Breast epithelium (tissue), 4 donors: ENCODE data around the gene SF3A1. TPM values are rescaled to one million over a fixed set of nuclear protein-coding genes. Genes with fewer than 3 reads are reported as not detected.
"Not testable (repeated sequence)": the region's sequence is repeated elsewhere in the genome, so short reads cannot be mapped to it uniquely, and the experiment has no call there.

Source experiments
- DNase-seq, 2 donors: peaks; one replicate each; pipeline ENCODE4 v3.0.0-alpha.2; 2019; ENCODE audit warnings: low spot score in 2 of 2
- H3K27ac ChIP-seq, 2 donors: fragments of 200-600 bp; sonication (generic) in 1 of 2; one replicate each; pipeline ENCODE4 v1.5.1; 2016 to 2019; ENCODE audit warnings: mild to moderate bottlenecking in 1 of 2
- H3K27me3 ChIP-seq, 2 donors: fragments of 200-600 bp; sonication (generic) in 1 of 2; one replicate each; pipeline versions ENCODE4 v1.5.1 to v1.6.0; 2017 to 2019; ENCODE audit warnings: control low read depth in 1 of 2, mild to moderate bottlenecking in 1 of 2
- H3K36me3 ChIP-seq: fragments of 200-600 bp; one replicate; pipeline ENCODE4 v1.5.1; 2019
- H3K4me1 ChIP-seq, 2 donors: fragments of 200-600 bp; sonication (generic); one replicate each; pipeline ENCODE4 v1.5.1; 2016 to 2019; ENCODE audit warnings: control low read depth in 1 of 2
- H3K4me3 ChIP-seq, 3 donors: fragments of 200-600 bp; sonication (generic); 1 replicate in 2 of 3; 2 replicates in 1 of 3; pipeline ENCODE4 v1.5.1; 2016 to 2019; ENCODE audit warnings: mild to moderate bottlenecking in 3 of 3, moderate library complexity in 2 of 3
- H3K9me3 ChIP-seq, 2 donors: fragments of 200-600 bp; sonication (generic) in 1 of 2; one replicate each; pipeline ENCODE4 v1.5.1; 2016 to 2019; ENCODE audit warnings: control low read depth in 1 of 2
- CTCF ChIP-seq, 3 donors: fragments of 450-650 bp; IDR thresholded peaks; one replicate each; pipeline ENCODE4 v1.5.1; 2016 to 2017; ENCODE audit warnings: antibody characterized with exemption in 3 of 3, mild to moderate bottlenecking in 3 of 3, moderate library complexity in 3 of 3
- POLR2A ChIP-seq: fragments of 450-650 bp; IDR thresholded peaks from one replicate; pipeline ENCODE4 v1.6.1; 2016; ENCODE audit warnings: antibody characterized with exemption, mild to moderate bottlenecking, moderate library complexity
- POLR2AphosphoS5 ChIP-seq, 3 donors: sonication (generic); formaldehyde crosslinking; IDR thresholded peaks; one replicate each; pipeline ENCODE4 v1.6.1; 2017; ENCODE audit warnings: antibody characterized with exemption in 3 of 3
- intact Hi-C: fragments of 100-400 bp; cut with DNase I; formaldehyde crosslinking; loops from one replicate; pipeline ENCODE4 v1.15.1; 2023; ENCODE audit warnings: low total_unique reads
- total RNA-seq, 3 donors: library from RNA; depleted of rRNA; stranded (reverse); fragments of >200 nt; gene quantifications; one replicate each; pipeline ENCODE4 v1.1.0, GENCODE V29; 2016

The SF3A1 gene
- total RNA-seq, 3 donors from 2014 or later, result 47.7 to 68.6 (median 47.9) TPM

- H3K27ac ChIP-seq, result peak overlapping the region; percentile 58 to 81
- no peak for DNase-seq
- H3K9me3 ChIP-seq, result no peaks in the 10 kb centered on the region
- no peaks in the 10 kb centered on the region for H3K36me3 ChIP-seq
- no peak for TF ChIP-seq POLR2AphosphoS5 (IDR thresholded peaks at IDR 0.05)
- no peak for TF ChIP-seq CTCF (IDR thresholded peaks at IDR 0.05)
- TF ChIP-seq POLR2A, result no peak
- peak overlapping the region in 1 of 3 donors; percentile 39 for H3K4me3 ChIP-seq
- H3K4me1 ChIP-seq, result peaks cover 5% of the 10 kb centered on the region in 2 donors
- H3K27me3 ChIP-seq, result no peaks in the 10 kb centered on the region
- intact Hi-C loops, result no loop called here
Measured at GRCh38 chr22:30402028-30402765, 45.5 kb upstream of the SF3A1 start.

GRCh38 chr22:30401024-30401423, 44.3 kb upstream of the SF3A1 start:
- intact Hi-C loops, H3K4me1 ChIP-seq, H3K9me3 ChIP-seq, DNase-seq, H3K27me3 ChIP-seq, H3K36me3 ChIP-seq, H3K27ac ChIP-seq, H3K4me3 ChIP-seq: not testable (repeated sequence)

GRCh38 chr22:30400159-30400558, 43.5 kb upstream of the SF3A1 start:
- Histone ChIP-seq H3K27me3 (no peaks in the 10 kb centered on the region), H3K9me3 (no peaks in the 10 kb centered on the region), H3K36me3 (no peaks in the 10 kb centered on the region), H3K4me1 (peaks cover 5% of the 10 kb centered on the region in 2 donors), H3K27ac (peak overlapping the region; percentile 72 to 95), H3K4me3 (peak overlapping the region in 1 of 3 donors; percentile 51)
- TF ChIP-seq POLR2AphosphoS5 (IDR thresholded peaks at IDR 0.05) (no peak), POLR2A (no peak), CTCF (IDR thresholded peaks at IDR 0.05) (no peak)
- intact Hi-C loops, result no loop called here
- DNase-seq, result peak in 1 of 2 donors; percentile 47

GRCh38 chr22:30399718-30400117, 43.0 kb upstream of the SF3A1 start:
- peaks cover 5% of the 10 kb centered on the region in 2 donors for H3K4me1 ChIP-seq
- intact Hi-C loops, result no loop called here

More at GRCh38 chr22:30399718-30400117, 43.0 kb upstream of the SF3A1 start:
- peak overlapping the region; percentile 72 to 95 for H3K27ac ChIP-seq
- H3K9me3 ChIP-seq, result no peaks in the 10 kb centered on the region
- TF ChIP-seq CTCF (IDR thresholded peaks at IDR 0.05) (no peak), POLR2A (no peak), POLR2AphosphoS5 (IDR thresholded peaks at IDR 0.05) (no peak)
- H3K36me3 ChIP-seq, result no peaks in the 10 kb centered on the region
- peak overlapping the region in 2 of 3 donors; percentile 51 to 75 for H3K4me3 ChIP-seq
- DNase-seq, result no peak
- no peaks in the 10 kb centered on the region for H3K27me3 ChIP-seq
